ENCODE measurements around the gene TNS2.

- no peak for TF ChIP-seq POLR2A (IDR thresholded peaks at IDR 0.05)
- no peak for TF ChIP-seq CTCF (IDR thresholded peaks at IDR 0.05)
These were observed 38.9 kb upstream of the TNS2 start for GRCh38 chr12:53010955-53011354.

Measured in right lobe of liver (tissue), 4 donors.